T-cell (primary cell): Measurements from ENCODE around the gene SP5. TPM values are rescaled to one million over a fixed set of nuclear protein-coding genes. Genes with fewer than 3 reads are reported as not detected.

Experiments used
- ATAC-seq, 4 experiments: fragments of 200-7000 bp in 3 of 4; fragments of 150-1000 bp in 1 of 4; cut with Tn5 transposase; replicated peaks in 1 of 4; 1 replicate in 3 of 4; 2 replicates in 1 of 4; pipeline ENCODE4 v1.10.0; 2021; ENCODE audit warnings: moderate library complexity in 3 of 4, mild to moderate bottlenecking in 2 of 4, moderate number of reproducible peaks in 1 of 4
- CTCF ChIA-PET, 2 donors: fragments of 300-600 bp; sonication (Branson Sonifier 250); formaldehyde crosslinking; loops; one replicate each; lab custom pipeline; 2022; ENCODE audit warnings: antibody characterized with exemption in 2 of 2; lab: Charles Lee
- POLR2A ChIA-PET, 2 donors: fragments of 300-600 bp; sonication (Branson Sonifier 250); formaldehyde crosslinking; loops; one replicate each; lab custom pipeline; 2022; ENCODE audit warnings: antibody characterized with exemption in 2 of 2; lab: Charles Lee
- DNase-seq, 35 experiments: peaks; one replicate each; pipeline versions ENCODE4 v3.0.0 to v3.0.0-alpha.2; 2013 to 2023
- H3K27ac ChIP-seq: one replicate; pipeline ENCODE4 v1.5.1; 2013; ENCODE audit warnings: low read length
- H3K27me3 ChIP-seq, 2 experiments: replicated peaks in 1 of 2; 1 replicate in 1 of 2; 2 replicates in 1 of 2; pipeline versions ENCODE4 v1.6.1 to v1.7.0; 2013; ENCODE audit warnings: low read length in 1 of 2, mixed read lengths in 1 of 2; ENCODE audit not compliant: control insufficient read depth in 2 of 2, insufficient read depth in 2 of 2; ENCODE audit errors: extremely low read depth in 1 of 2
- H3K36me3 ChIP-seq, 2 donors: 1 replicate in 1 of 2; 2 replicates in 1 of 2; pipeline versions ENCODE4 v1.6.1 to v1.7.0; 2013; ENCODE audit warnings: low read length in 1 of 2; ENCODE audit not compliant: control insufficient read depth in 2 of 2, insufficient read depth in 1 of 2; ENCODE audit errors: extremely low read depth in 1 of 2
- H3K4me1 ChIP-seq, 2 experiments: 1 replicate in 1 of 2; 2 replicates in 1 of 2; pipeline versions ENCODE4 v1.6.1 to v1.7.0; 2013; ENCODE audit warnings: low read length in 2 of 2, mixed read lengths in 1 of 2; ENCODE audit not compliant: insufficient read depth in 2 of 2, control insufficient read depth in 1 of 2; ENCODE audit errors: extremely low read depth in 1 of 2
- H3K4me3 ChIP-seq, 2 donors: 1 replicate in 1 of 2; 2 replicates in 1 of 2; pipeline versions ENCODE4 v1.5.1 to v1.7.0; 2013; ENCODE audit warnings: mild to moderate bottlenecking in 2 of 2, low read length in 1 of 2, moderate library complexity in 1 of 2; ENCODE audit not compliant: control insufficient read depth in 1 of 2; ENCODE audit errors: extremely low read depth in 1 of 2
- H3K9me3 ChIP-seq: 2 replicates; pipeline ENCODE4 v1.7.0; 2013
- H3K27ac Mint-ChIP-seq, 2 donors: one replicate each; pipeline ENCODE4 v1.8.0; 2020 to 2021; ENCODE audit warnings: mild to moderate bottlenecking in 2 of 2, mixed read lengths in 2 of 2
- H3K27me3 Mint-ChIP-seq, 2 donors: one replicate each; pipeline ENCODE4 v1.8.0; 2021 to 2022; ENCODE audit warnings: mixed read lengths in 2 of 2
- H3K36me3 Mint-ChIP-seq: one replicate; pipeline ENCODE4 v1.8.0; 2021; ENCODE audit warnings: mixed read lengths
- H3K4me1 Mint-ChIP-seq, 3 donors: one replicate each; pipeline ENCODE4 v1.8.0; 2020 to 2022; ENCODE audit warnings: mixed read lengths in 3 of 3, mild to moderate bottlenecking in 1 of 3
- H3K4me3 Mint-ChIP-seq, 3 donors: one replicate each; pipeline ENCODE4 v1.8.0; 2020 to 2022; ENCODE audit warnings: mild to moderate bottlenecking in 3 of 3, mixed read lengths in 3 of 3, moderate library complexity in 3 of 3
- H3K9me3 Mint-ChIP-seq, 3 donors: one replicate each; pipeline ENCODE4 v1.8.0; 2020 to 2022; ENCODE audit warnings: mixed read lengths in 3 of 3
- WGBS: methylation state at CpG from one replicate; pipeline ENCODE4 v1.1.5; 2013; ENCODE audit warnings: missing lambda C conversion rate; ENCODE audit not compliant: insufficient coverage; 5-methylcytosine and 5-hydroxymethylcytosine counted together
- total RNA-seq, 35 experiments: library from RNA in 6 of 35; stranded (reverse) in 6 of 35; fragments of 120-200 nt in 1 of 35; gene quantifications; one replicate each; pipeline versions ENCODE4 v1.2.1 to v1.2.4 and lab custom pipeline; 2013 to 2026

SP5 gene
- total RNA-seq, 5 donors from 2014 or later (not counting 1 experiment from before 2014, with no cell fraction given): not detected

GRCh38 chr2:170766693-170767092 lies 51.6 kb downstream of the SP5 start:
- Mint-ChIP-seq H3K36me3 (no peaks in the 10 kb centered on the region), H3K27me3 (peaks cover 4 to 12% of the 10 kb centered on the region in 2 donors), H3K27ac (no peak overlapping the region), H3K4me1 (peaks cover 13 to 19% (median 17%) of the 10 kb centered on the region in 3 donors), H3K4me3 (no peak overlapping the region), H3K9me3 (no peaks in the 10 kb centered on the region)
- H3K27me3 ChIP-seq: peaks cover 0 to 11% of the 10 kb centered on the region in 2 experiments
- no peaks in the 10 kb centered on the region for H3K36me3 ChIP-seq
- no peak overlapping the region for H3K27ac ChIP-seq
- DNase-seq (no peak), ATAC-seq (no peak)
- peaks cover 13 to 14% of the 10 kb centered on the region in 2 experiments for H3K4me1 ChIP-seq
- CTCF ChIA-PET: no interaction called here
- WGBS: no CpG with 5 or more reads among the region's 4 CpGs
- no peaks in the 10 kb centered on the region for H3K9me3 ChIP-seq
- H3K4me3 ChIP-seq: no peak overlapping the region
- POLR2A ChIA-PET: no interaction called here

Other genes with a start within 250 kb of the SP5 start
- not detected for gene ERICH2, start 55.0 kb downstream of the SP5 start, total RNA-seq
- under 1 TPM in 1 of 5 donors, not detected in 4; 0.09 TPM for gene GAD1, start 101.5 kb downstream of the SP5 start, total RNA-seq
- 10 to 100 TPM; 61.6 to 81.1 (median 71.0) TPM for gene GORASP2, start 213.9 kb downstream of the SP5 start, total RNA-seq